Medulla oblongata (tissue), 1 donor: ENCODE results near the gene KLHL26.

Experiments
- DNase-seq: peaks from one replicate; pipeline ENCODE4 v3.0.0-alpha.2; 2015; ENCODE audit errors: extremely low spot score

Gene KLHL26

GRCh38 chr19:18613589-18614234, 23.1 kb upstream of the KLHL26 start:
- no peak for DNase-seq

- no peak for DNase-seq
These were observed 20.8 kb upstream of the KLHL26 start for GRCh38 chr19:18616023-18616422.

GRCh38 chr19:18617562-18617961, 19.3 kb upstream of the KLHL26 start:
- DNase-seq, result no peak

- DNase-seq, result no peak
These were observed 18.6 kb upstream of the KLHL26 start for GRCh38 chr19:18618236-18618635.

- no peak for DNase-seq
These were observed 16.5 kb upstream of the KLHL26 start for GRCh38 chr19:18620311-18620710.

GRCh38 chr19:18620902-18621301, 15.9 kb upstream of the KLHL26 start:
- DNase-seq, result no peak

- DNase-seq, result no peak
These were observed 9.9 kb upstream of the KLHL26 start for GRCh38 chr19:18626906-18627305.

GRCh38 chr19:18629166-18630088, 7.4 kb upstream of the KLHL26 start:
- no peak for DNase-seq

GRCh38 chr19:18633321-18633720, 3.5 kb upstream of the KLHL26 start:
- no peak for DNase-seq

GRCh38 chr19:18634612-18635297, 2.1 kb upstream of the KLHL26 start:
- DNase-seq, result no peak

- DNase-seq, result no peak
These were observed 1.0 kb upstream of the KLHL26 start for GRCh38 chr19:18635831-18636182.

- DNase-seq, result peak; percentile 97
These were observed 452 bp upstream of the KLHL26 start for GRCh38 chr19:18636183-18636968.

GRCh38 chr19:18637673-18638630, 1.1 kb downstream of the KLHL26 start:
- no peak for DNase-seq

GRCh38 chr19:18639706-18640243, 2.9 kb downstream of the KLHL26 start:
- DNase-seq, result no peak

GRCh38 chr19:18644196-18645034, 7.6 kb downstream of the KLHL26 start:
- peak; percentile 79 for DNase-seq

- DNase-seq, result peak; percentile 80
These were observed 8.2 kb downstream of the KLHL26 start for GRCh38 chr19:18645035-18645511.

- DNase-seq, result no peak
These were observed 9.9 kb downstream of the KLHL26 start for GRCh38 chr19:18646535-18647370.

- no peak for DNase-seq
These were observed 10.5 kb downstream of the KLHL26 start for GRCh38 chr19:18647371-18647767.
